WERI-Rb-1 (cell line): Measurements from ENCODE around the gene CTSC.

ENCODE experiments used
- DNase-seq: peaks from one replicate; pipeline ENCODE4 v3.0.0-alpha.2; 2020
- H3K27ac ChIP-seq: fragments of 250-450 bp; sonication (Bioruptor Pico); 2 replicates; pipeline ENCODE4 v1.5.1; 2020; ENCODE audit warnings: mild to moderate bottlenecking, moderate library complexity
- H3K27me3 ChIP-seq: fragments of 250-450 bp; sonication (Bioruptor Pico); 2 replicates; pipeline ENCODE4 v1.5.1; 2021; ENCODE audit warnings: mild to moderate bottlenecking, low read depth, moderate library complexity; ENCODE audit not compliant: insufficient read depth, severe bottlenecking
- H3K36me3 ChIP-seq: fragments of 250-450 bp; sonication (Bioruptor Pico); 2 replicates; pipeline ENCODE4 v1.5.1; 2020; ENCODE audit warnings: mild to moderate bottlenecking, moderate library complexity
- H3K4me3 ChIP-seq: 2 replicates; pipeline ENCODE4 v1.5.1; 2011; ENCODE audit warnings: low read depth, mild to moderate bottlenecking, control low read depth, low read length
- H3K9me3 ChIP-seq: fragments of 250-450 bp; sonication (Bioruptor Pico); 2 replicates; pipeline ENCODE4 v1.5.1; 2021; ENCODE audit warnings: mild to moderate bottlenecking, moderate library complexity; ENCODE audit not compliant: severe bottlenecking
- CTCF ChIP-seq: IDR thresholded peaks from 2 replicates; pipeline ENCODE4 v1.5.1; 2011; ENCODE audit warnings: low read depth, mild to moderate bottlenecking, control low read depth, inconsistent platforms, low read length

The CTSC gene

GRCh38 chr11:88284336-88285050 is 53.0 kb downstream of the CTSC start:
- H3K9me3 ChIP-seq = no peaks in the 10 kb centered on the region
- H3K4me3 ChIP-seq = no peak overlapping the region
- no peaks in the 10 kb centered on the region for H3K27me3 ChIP-seq
- TF ChIP-seq CTCF = no peak
- no peaks in the 10 kb centered on the region for H3K36me3 ChIP-seq
- DNase-seq = no peak
- H3K27ac ChIP-seq = no peak overlapping the region

DNA sequence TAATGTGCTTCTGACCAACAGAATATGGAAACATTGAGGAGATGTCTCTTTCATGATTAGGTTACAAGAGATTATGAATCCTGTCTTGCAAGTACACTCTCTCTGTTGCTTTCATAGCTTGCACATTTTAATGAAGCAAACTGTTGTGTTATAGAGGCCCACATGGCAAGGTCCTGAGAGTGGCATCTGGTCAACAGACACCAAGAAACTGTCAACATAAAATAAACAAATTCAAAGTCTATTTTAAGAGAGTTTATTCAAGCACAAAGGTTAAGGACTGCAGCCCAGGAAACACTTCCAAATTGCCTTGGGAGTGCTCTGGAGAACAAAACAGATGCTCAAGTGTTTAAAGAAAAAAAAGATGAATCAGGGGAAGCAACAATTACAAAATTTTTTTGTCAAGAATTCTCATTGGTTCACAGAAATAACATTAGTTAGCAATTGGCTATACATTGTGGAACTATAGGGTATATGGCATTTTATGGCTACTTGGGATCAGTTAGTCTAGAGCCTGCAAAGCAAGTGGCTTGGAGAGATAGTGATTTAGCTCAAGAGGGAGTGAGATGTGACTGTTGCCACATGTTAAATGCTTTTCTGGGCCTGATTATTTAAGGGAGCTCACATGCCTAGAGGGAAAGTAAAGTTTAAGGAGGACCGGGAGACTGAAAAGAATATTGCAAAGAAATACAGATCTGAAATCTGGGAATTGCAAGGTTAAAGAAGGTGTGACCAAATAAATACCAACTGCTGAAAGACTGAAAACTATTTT is 54.6 kb downstream of the CTSC start:
- H3K4me3 ChIP-seq = no peak overlapping the region
- H3K9me3 ChIP-seq = no peaks in the 10 kb centered on the region
- TF ChIP-seq CTCF = no peak
- no peaks in the 10 kb centered on the region for H3K36me3 ChIP-seq
- DNase-seq = no peak
- H3K27me3 ChIP-seq = no peaks in the 10 kb centered on the region
- H3K27ac ChIP-seq = no peak overlapping the region

GRCh38 chr11:88281317-88281712 is 56.2 kb downstream of the CTSC start:
- Histone ChIP-seq H3K27me3 (no peaks in the 10 kb centered on the region), H3K4me3 (no peak overlapping the region), H3K27ac (no peak overlapping the region), H3K9me3 (no peaks in the 10 kb centered on the region), H3K36me3 (no peaks in the 10 kb centered on the region)
- no peak for TF ChIP-seq CTCF
- no peak for DNase-seq

DNA sequence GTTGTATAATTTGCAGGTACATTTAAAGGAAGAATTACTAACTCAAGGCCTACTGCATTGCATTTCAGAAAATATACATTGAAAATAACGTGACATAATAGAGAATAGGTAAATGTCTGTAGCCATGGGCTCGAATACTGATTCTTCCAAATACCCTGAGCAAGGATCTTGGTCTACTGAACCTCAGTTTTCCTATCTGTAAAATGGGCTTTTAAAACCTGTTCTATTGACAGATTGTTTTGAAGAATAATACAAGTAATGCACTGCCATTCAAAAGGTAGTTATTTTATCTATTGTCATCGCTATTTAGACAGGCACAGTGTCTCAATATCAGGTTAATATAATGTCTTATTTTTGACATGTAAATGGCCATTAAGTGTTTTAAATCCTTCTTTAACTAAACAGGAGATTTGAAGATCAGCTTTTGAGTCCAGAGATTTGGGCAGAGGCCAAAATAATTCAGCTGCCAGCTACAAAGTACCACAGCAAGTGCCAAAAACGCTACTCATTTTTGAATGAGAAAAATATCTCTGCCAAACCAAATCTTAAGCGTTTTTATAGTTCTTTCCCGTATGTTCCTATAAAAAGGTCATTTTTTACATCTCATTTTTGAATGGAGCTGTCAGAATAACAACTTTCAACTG is 56.7 kb downstream of the CTSC start:
- DNase-seq = no peak
- H3K27ac ChIP-seq = no peak overlapping the region
- no peak for TF ChIP-seq CTCF
- H3K4me3 ChIP-seq = no peak overlapping the region
- H3K27me3 ChIP-seq = no peaks in the 10 kb centered on the region
- H3K9me3 ChIP-seq = no peaks in the 10 kb centered on the region
- no peaks in the 10 kb centered on the region for H3K36me3 ChIP-seq

DNA sequence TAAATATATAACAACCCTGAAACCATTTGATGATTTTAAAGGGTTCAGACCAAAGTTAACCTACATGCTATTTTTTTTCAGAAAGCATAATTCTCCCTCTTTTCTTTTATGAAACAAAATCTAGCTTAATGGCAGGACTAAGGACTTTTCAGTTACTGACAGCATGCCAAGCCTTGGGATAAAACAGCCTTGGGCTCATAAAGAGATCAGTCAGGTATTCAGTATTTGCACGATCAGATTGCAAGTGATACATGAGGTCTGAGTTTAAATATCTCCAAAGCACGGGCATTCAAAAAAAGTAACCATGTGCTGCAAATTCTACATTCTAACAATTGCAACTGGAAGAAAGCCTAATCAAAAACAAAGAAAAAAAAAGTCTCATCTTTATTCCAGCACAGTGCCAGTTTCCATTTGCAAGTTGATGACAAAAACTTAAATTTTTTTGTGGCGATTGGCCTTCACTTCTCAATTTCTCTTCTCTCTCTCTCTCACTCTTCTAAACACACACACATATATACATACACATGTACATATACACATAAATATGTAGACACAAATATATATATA is 60.1 kb downstream of the CTSC start:
- no peaks in the 10 kb centered on the region for H3K9me3 ChIP-seq
- no peak overlapping the region for H3K27ac ChIP-seq
- DNase-seq = no peak
- no peak overlapping the region for H3K4me3 ChIP-seq
- H3K27me3 ChIP-seq = no peaks in the 10 kb centered on the region
- no peak for TF ChIP-seq CTCF
- no peaks in the 10 kb centered on the region for H3K36me3 ChIP-seq
